Raji (cell line): ENCODE data around the gene SCAPER.

Source experiments
- POLR2A ChIP-seq: IDR thresholded peaks from 2 replicates; pipeline ENCODE4 v1.6.1; 2011; ENCODE audit warnings: low read depth, low read length, control low read depth; ENCODE audit not compliant: insufficient read depth

SCAPER gene

GRCh38 chr15:76576523-76577279 lies 328.4 kb downstream of the SCAPER start:
- no peak for TF ChIP-seq POLR2A

GRCh38 chr15:76575679-76576078 lies 329.5 kb downstream of the SCAPER start:
- no peak for TF ChIP-seq POLR2A

- no peak for TF ChIP-seq POLR2A
These were observed 329.9 kb downstream of the SCAPER start for GRCh38 chr15:76575274-76575673.

- no peak for TF ChIP-seq POLR2A
These were observed 332.2 kb downstream of the SCAPER start for GRCh38 chr15:76572983-76573314.

- no peak for TF ChIP-seq POLR2A
These were observed 338.9 kb downstream of the SCAPER start for GRCh38 chr15:76566276-76566675.

GRCh38 chr15:76565366-76565765 lies 339.8 kb downstream of the SCAPER start:
- no peak for TF ChIP-seq POLR2A

- TF ChIP-seq POLR2A = no peak
These were observed 349.9 kb downstream of the SCAPER start for GRCh38 chr15:76555247-76555646.

- no peak for TF ChIP-seq POLR2A
These were observed 351.6 kb downstream of the SCAPER start for GRCh38 chr15:76553564-76553963.

- no peak for TF ChIP-seq POLR2A
These were observed 352.0 kb downstream of the SCAPER start for GRCh38 chr15:76553102-76553501.

- TF ChIP-seq POLR2A = no peak
These were observed 358.3 kb downstream of the SCAPER start for GRCh38 chr15:76546805-76547204.

- no peak for TF ChIP-seq POLR2A
These were observed 371.1 kb downstream of the SCAPER start for GRCh38 chr15:76533995-76534394.

GRCh38 chr15:76533060-76533820 lies 371.9 kb downstream of the SCAPER start:
- no peak for TF ChIP-seq POLR2A

- TF ChIP-seq POLR2A = no peak
These were observed 375.2 kb downstream of the SCAPER start for GRCh38 chr15:76529911-76530310.

GRCh38 chr15:76526111-76526510 lies 379.0 kb downstream of the SCAPER start:
- no peak for TF ChIP-seq POLR2A

GRCh38 chr15:76517910-76518309 lies 387.2 kb downstream of the SCAPER start:
- no peak for TF ChIP-seq POLR2A

GRCh38 chr15:76514282-76514681 lies 390.9 kb downstream of the SCAPER start:
- TF ChIP-seq POLR2A = no peak
